Osteocyte (in vitro differentiated cells): ENCODE results near the gene SLC44A1. TPM values are rescaled to one million over a fixed set of nuclear protein-coding genes. Genes with fewer than 3 reads are reported as not detected.

Source experiments
- DNase-seq: peaks from one replicate; pipeline ENCODE4 v3.0.0; 2021; ENCODE audit warnings: mixed read lengths; ENCODE audit not compliant: unreplicated experiment; ENCODE audit errors: extremely low spot score
- H3K27ac Mint-ChIP-seq: one replicate; pipeline ENCODE4 v1.8.0; 2021; ENCODE audit warnings: mild to moderate bottlenecking, mixed read lengths; ENCODE audit not compliant: unreplicated experiment
- H3K27me3 Mint-ChIP-seq: one replicate; pipeline ENCODE4 v1.8.0; 2021; ENCODE audit warnings: mixed read lengths; ENCODE audit not compliant: unreplicated experiment
- H3K36me3 Mint-ChIP-seq: one replicate; pipeline ENCODE4 v1.8.0; 2021; ENCODE audit warnings: mixed read lengths; ENCODE audit not compliant: unreplicated experiment
- H3K4me1 Mint-ChIP-seq: one replicate; pipeline ENCODE4 v1.8.0; 2021; ENCODE audit warnings: mixed read lengths; ENCODE audit not compliant: unreplicated experiment
- H3K4me3 Mint-ChIP-seq: one replicate; pipeline ENCODE4 v1.8.0; 2021; ENCODE audit warnings: mild to moderate bottlenecking, moderate library complexity, mixed read lengths; ENCODE audit not compliant: unreplicated experiment
- H3K9me3 Mint-ChIP-seq: one replicate; pipeline ENCODE4 v1.8.0; 2021; ENCODE audit warnings: mixed read lengths; ENCODE audit not compliant: unreplicated experiment
- total RNA-seq: library from RNA; stranded (reverse); gene quantifications from 2 replicates; pipeline ENCODE4 v1.2.1, GENCODE V29; 2021
- TF ChIP-seq, protein P1 (sequence below): fragments of 200-600 bp; sonication (generic); IDR thresholded peaks from 2 replicates; pipeline ENCODE4 v1.5.0; 2021; ENCODE audit warnings: antibody characterized with exemption, mild to moderate bottlenecking, moderate library complexity

SLC44A1 gene
- total RNA-seq, 1 donor from 2014 or later = 30.2 TPM

DNA sequence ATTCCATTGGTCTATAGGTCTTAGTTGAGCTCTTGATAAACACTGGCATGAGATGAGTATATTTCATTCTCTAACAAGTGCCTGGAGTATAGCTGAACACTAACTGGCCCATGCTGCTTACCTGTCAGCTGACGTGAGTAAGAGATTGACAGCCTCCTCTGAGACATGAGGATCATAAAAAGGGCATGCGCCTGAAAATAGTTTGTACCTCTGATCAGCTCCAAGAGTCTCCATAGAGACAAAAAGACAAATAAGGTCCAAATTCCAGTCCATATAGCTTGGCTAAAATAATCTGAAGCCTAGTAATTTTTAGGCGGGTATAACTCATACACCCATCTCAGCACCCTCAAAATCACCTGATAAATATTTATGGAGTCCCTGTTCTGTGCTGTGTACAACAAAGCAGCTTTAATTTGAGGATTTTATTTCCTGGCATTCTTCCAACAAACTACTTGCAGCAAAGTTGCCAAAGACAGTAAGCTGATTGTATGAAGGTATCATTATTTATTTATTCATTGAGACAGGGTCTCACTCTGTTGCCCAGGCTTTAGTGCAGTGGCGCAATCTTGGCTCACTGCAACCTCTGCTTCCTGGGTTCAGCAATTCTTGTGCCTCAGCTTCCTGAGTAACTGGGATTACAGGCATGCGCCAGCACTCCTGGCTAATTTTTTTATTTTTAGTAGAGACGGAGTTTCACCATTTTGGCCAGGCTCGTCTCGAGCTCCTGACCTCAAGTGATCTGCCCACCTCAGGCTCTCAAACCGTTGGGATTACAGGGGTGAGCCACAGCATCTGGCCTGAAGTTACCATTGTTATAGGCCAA lies 187.2 kb downstream of the SLC44A1 start:
- Mint-ChIP-seq H3K4me1 (no peaks in the 10 kb centered on the region), H3K9me3 (peaks cover 4% of the 10 kb centered on the region), H3K36me3 (no peaks in the 10 kb centered on the region), H3K27me3 (no peaks in the 10 kb centered on the region), H3K27ac (no peak overlapping the region), H3K4me3 (no peak overlapping the region)
- TF ChIP-seq, protein P1, sequence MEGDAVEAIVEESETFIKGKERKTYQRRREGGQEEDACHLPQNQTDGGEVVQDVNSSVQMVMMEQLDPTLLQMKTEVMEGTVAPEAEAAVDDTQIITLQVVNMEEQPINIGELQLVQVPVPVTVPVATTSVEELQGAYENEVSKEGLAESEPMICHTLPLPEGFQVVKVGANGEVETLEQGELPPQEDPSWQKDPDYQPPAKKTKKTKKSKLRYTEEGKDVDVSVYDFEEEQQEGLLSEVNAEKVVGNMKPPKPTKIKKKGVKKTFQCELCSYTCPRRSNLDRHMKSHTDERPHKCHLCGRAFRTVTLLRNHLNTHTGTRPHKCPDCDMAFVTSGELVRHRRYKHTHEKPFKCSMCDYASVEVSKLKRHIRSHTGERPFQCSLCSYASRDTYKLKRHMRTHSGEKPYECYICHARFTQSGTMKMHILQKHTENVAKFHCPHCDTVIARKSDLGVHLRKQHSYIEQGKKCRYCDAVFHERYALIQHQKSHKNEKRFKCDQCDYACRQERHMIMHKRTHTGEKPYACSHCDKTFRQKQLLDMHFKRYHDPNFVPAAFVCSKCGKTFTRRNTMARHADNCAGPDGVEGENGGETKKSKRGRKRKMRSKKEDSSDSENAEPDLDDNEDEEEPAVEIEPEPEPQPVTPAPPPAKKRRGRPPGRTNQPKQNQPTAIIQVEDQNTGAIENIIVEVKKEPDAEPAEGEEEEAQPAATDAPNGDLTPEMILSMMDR = no peak
- DNase-seq = no peak

DNA sequence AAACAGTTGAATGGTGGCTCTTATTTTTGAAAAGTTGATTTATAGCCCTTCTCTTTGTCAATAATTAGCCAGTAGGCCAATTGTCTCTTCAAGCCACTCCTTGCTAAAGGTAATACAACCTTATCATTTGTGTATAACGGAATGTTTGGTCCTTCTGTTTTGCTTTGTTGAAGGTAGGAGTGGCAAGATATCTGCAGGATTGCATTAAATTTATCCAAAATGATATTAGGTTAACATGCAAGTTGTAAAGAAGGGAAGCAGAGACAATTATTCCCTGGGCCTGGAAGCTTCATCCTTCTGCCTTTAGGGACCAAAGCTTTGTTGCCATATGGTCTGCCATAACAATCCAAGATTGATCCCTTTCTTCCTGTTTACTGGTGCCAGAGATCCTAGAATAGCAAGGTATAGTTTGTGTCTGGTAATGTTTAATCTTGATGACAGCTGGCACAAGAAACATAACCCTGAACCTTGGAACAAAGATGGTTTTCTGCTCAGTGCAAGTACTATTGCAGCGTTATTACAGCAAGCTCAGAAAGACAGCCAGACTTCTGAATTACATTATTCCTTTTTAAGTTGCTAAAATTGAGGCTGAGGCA lies 187.9 kb downstream of the SLC44A1 start:
- no peak overlapping the region for H3K27ac Mint-ChIP-seq
- H3K36me3 Mint-ChIP-seq = no peaks in the 10 kb centered on the region
- no peak overlapping the region for H3K4me3 Mint-ChIP-seq
- H3K27me3 Mint-ChIP-seq = no peaks in the 10 kb centered on the region
- H3K4me1 Mint-ChIP-seq = no peaks in the 10 kb centered on the region
- no peak for DNase-seq
- TF ChIP-seq, protein P1 = no peak
- H3K9me3 Mint-ChIP-seq = peaks cover 4% of the 10 kb centered on the region

DNA sequence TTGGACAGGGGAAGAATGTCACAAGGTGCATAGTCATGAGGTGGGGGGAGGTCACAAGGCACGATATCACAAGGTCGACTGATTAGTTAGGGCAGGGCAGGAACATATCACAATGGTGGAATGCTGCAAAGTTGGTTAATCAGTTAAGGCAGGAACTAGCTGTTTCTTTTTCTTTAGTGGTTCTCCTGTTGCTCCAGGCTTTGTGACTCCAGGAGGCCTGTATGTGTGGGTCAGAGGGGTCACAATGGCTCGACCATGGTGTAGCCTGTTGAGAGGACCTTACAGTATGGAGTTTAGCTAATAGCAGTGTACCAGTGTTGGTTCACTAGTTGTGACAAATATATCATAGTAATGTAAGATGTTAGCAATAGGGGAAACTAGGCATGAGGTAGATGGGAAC lies 191.0 kb downstream of the SLC44A1 start:
- Mint-ChIP-seq H3K36me3 (no peaks in the 10 kb centered on the region), H3K27ac (no peak overlapping the region), H3K27me3 (no peaks in the 10 kb centered on the region), H3K4me1 (peaks cover 10% of the 10 kb centered on the region), H3K4me3 (no peak overlapping the region), H3K9me3 (peaks cover 4% of the 10 kb centered on the region)
- TF ChIP-seq, protein P1 = no peak
- no peak for DNase-seq

DNA sequence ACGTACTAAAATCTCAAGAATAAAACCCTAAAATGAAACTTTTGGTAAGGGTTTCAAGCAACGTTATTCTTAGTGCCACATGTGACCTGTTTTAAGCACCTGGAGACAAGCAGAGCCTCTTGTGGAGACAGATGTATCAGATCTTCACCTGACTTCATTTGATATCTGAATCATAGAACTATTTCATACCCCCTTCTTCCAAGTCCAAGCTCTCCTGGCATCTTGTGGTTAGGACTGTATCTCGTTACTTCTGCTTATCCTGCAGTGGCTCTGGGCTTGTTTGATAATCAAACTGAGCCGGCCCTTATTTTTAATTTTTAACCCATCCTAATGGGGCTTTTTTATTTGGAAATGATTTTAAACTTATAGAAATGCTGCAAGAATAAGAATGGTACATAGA lies 192.3 kb downstream of the SLC44A1 start:
- H3K4me1 Mint-ChIP-seq = peaks cover 10% of the 10 kb centered on the region
- H3K36me3 Mint-ChIP-seq = no peaks in the 10 kb centered on the region
- no peak for DNase-seq
- H3K9me3 Mint-ChIP-seq = peaks cover 4% of the 10 kb centered on the region
- no peak overlapping the region for H3K4me3 Mint-ChIP-seq
- H3K27ac Mint-ChIP-seq = no peak overlapping the region
- TF ChIP-seq, protein P1 = no peak
- H3K27me3 Mint-ChIP-seq = no peaks in the 10 kb centered on the region

DNA sequence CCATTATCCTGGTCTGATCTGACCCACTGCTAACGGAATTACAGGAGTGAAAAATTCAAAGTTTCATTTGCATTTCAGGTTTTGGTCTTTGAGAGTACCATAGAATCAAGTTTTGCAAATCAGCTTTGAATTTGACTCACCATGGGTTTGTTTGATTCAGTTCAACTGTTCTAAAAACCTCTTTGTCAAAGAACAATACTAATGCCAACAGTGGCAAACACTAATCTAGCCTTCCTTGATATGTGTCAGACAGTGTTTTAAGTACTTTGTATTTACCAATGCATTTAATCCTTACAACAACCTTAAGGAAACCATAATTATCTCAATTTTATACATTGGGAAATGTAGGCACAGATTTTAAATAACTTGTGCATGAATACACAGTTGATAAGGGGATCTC lies 193.3 kb downstream of the SLC44A1 start:
- no peak overlapping the region for H3K4me3 Mint-ChIP-seq
- peaks cover 4% of the 10 kb centered on the region for H3K9me3 Mint-ChIP-seq
- H3K27me3 Mint-ChIP-seq = no peaks in the 10 kb centered on the region
- TF ChIP-seq, protein P1 = no peak
- no peak overlapping the region for H3K27ac Mint-ChIP-seq
- no peaks in the 10 kb centered on the region for H3K36me3 Mint-ChIP-seq
- no peak for DNase-seq
- H3K4me1 Mint-ChIP-seq = peaks cover 10% of the 10 kb centered on the region
